SK-N-SH (cell line): ENCODE results near the gene FUT9. TPM values are rescaled to one million over a fixed set of nuclear protein-coding genes. Genes with fewer than 3 reads are reported as not detected.

Source experiments
- CTCF ChIA-PET: fragments of 300-600, 350-600 bp; formaldehyde crosslinking; extraction: SDS; loops from one replicate; lab custom pipeline; 2021; lab: Yijun Ruan, JAX
- POLR2A ChIA-PET: fragments of 350-600 bp; sonication (Branson Sonifier 250); formaldehyde crosslinking; extraction: SDS; loops from one replicate; lab custom pipeline; 2020; ENCODE audit warnings: antibody characterized with exemption, inconsistent platforms; lab: Yijun Ruan, JAX
- DNase-seq: peaks from one replicate; pipeline ENCODE4 v3.0.0; 2012
- H2AFZ ChIP-seq: fragments of 200-600 bp; sonication (generic); 2 replicates; pipeline ENCODE4 v1.8.1; 2016; ENCODE audit warnings: antibody characterized with exemption, mild to moderate bottlenecking, low read depth
- H3F3A ChIP-seq: fragments of 200-600 bp; sonication (generic); replicated peaks from 2 replicates; pipeline ENCODE3; 2016; ENCODE audit warnings: antibody characterized with exemption, mild to moderate bottlenecking; ENCODE audit not compliant: insufficient read depth
- H3K27ac ChIP-seq, 2 experiments: fragments of 200-500 bp in 1 of 2; fragments of 200-600 bp in 1 of 2; sonication (Bioruptor generic) in 1 of 2; sonication (generic), shearing (Covaris generic) in 1 of 2; 2 replicates each; pipeline versions ENCODE4 v1.5.1 to v1.6.1; 2014 to 2016; ENCODE audit warnings: low read depth in 2 of 2, inconsistent platforms in 1 of 2, low read length in 1 of 2, mild to moderate bottlenecking in 1 of 2, mixed read lengths in 1 of 2
- H3K27me3 ChIP-seq: fragments of 200-600 bp; sonication (generic), shearing (Covaris generic); 2 replicates; pipeline ENCODE4 v1.6.1; 2016; ENCODE audit warnings: mixed run types; ENCODE audit not compliant: insufficient read depth
- H3K36me3 ChIP-seq, 2 experiments: fragments of 200-500 bp in 1 of 2; fragments of 200-600 bp in 1 of 2; sonication (Bioruptor generic) in 1 of 2; sonication (generic) in 1 of 2; replicated peaks in 1 of 2; 2 replicates each; pipeline versions ENCODE3 to v1.5.1; 2014 to 2016; ENCODE audit warnings: low read length in 1 of 2, mild to moderate bottlenecking in 1 of 2; ENCODE audit not compliant: insufficient read depth in 2 of 2, control insufficient read depth in 1 of 2
- H3K4me1 ChIP-seq, 2 experiments: fragments of 200-500 bp in 1 of 2; fragments of 200-600 bp in 1 of 2; sonication (Bioruptor generic) in 1 of 2; sonication (generic), shearing (Covaris generic) in 1 of 2; 2 replicates each; pipeline versions ENCODE4 v1.5.1 to v1.6.1; 2014 to 2016; ENCODE audit warnings: low read depth in 1 of 2, low read length in 1 of 2, mixed run types in 1 of 2; ENCODE audit not compliant: insufficient read depth in 2 of 2, control insufficient read depth in 1 of 2
- H3K4me2 ChIP-seq: fragments of 200-600 bp; sonication (generic), shearing (Covaris generic); 2 replicates; pipeline ENCODE4 v1.6.1; 2017; ENCODE audit warnings: mixed run types
- H3K4me3 ChIP-seq, 2 experiments: fragments of 200-500 bp in 1 of 2; fragments of 200-600 bp in 1 of 2; sonication (Bioruptor generic) in 1 of 2; sonication (generic), shearing (Covaris generic) in 1 of 2; 2 replicates each; pipeline versions ENCODE4 v1.5.1 to v1.8.1; 2014 to 2016; ENCODE audit warnings: low read depth in 2 of 2, inconsistent platforms in 1 of 2, low read length in 1 of 2, mild to moderate bottlenecking in 1 of 2, mixed read lengths in 1 of 2, moderate library complexity in 1 of 2
- H3K79me2 ChIP-seq: fragments of 200-600 bp; sonication (generic); 2 replicates; pipeline ENCODE4 v1.8.1; 2017; ENCODE audit warnings: mild to moderate bottlenecking; ENCODE audit not compliant: insufficient read depth
- H3K9ac ChIP-seq: fragments of 200-600 bp; sonication (generic); 2 replicates; pipeline ENCODE4 v1.6.1; 2017; ENCODE audit warnings: mixed run types
- H3K9me2 ChIP-seq: fragments of 200-600 bp; sonication (generic); 2 replicates; pipeline ENCODE4 v1.6.1; 2017; ENCODE audit warnings: mixed run types
- H3K9me3 ChIP-seq: fragments of 200-600 bp; sonication (generic); 2 replicates; pipeline ENCODE4 v1.6.1; 2017; ENCODE audit warnings: mixed run types, mild to moderate bottlenecking, moderate library complexity
- H4K20me1 ChIP-seq: fragments of 200-600 bp; sonication (generic); 2 replicates; pipeline ENCODE4 v1.6.1; 2017; ENCODE audit warnings: mild to moderate bottlenecking, mixed run types; ENCODE audit not compliant: insufficient read depth
- EP300 ChIP-seq, 2 experiments: IDR thresholded peaks; 2 replicates each; pipeline versions ENCODE4 v1.4.0 to v1.6.1; 2012; ENCODE audit warnings: borderline replicate concordance in 1 of 2, low read depth in 1 of 2, low read length in 1 of 2
- EZH2phosphoT487 ChIP-seq: fragments of 200-600 bp; sonication (generic); IDR thresholded peaks from 2 replicates; pipeline ENCODE4 v1.6.1; 2017; ENCODE audit warnings: low read depth, mixed run types, mild to moderate bottlenecking, antibody characterized with exemption, moderate library complexity, borderline replicate concordance
- FOXJ3 ChIP-seq: sonication (generic); formaldehyde crosslinking; IDR thresholded peaks from 2 replicates; pipeline ENCODE4 v1.5.1; 2020; ENCODE audit warnings: mild to moderate bottlenecking, missing genetic modification reagents
- GATA2 ChIP-seq: sonication (generic); formaldehyde crosslinking; IDR thresholded peaks from 2 replicates; pipeline ENCODE4 v1.5.0; 2020; ENCODE audit warnings: mild to moderate bottlenecking, missing genetic modification reagents
- MAX ChIP-seq: IDR thresholded peaks from 2 replicates; pipeline ENCODE4 v1.4.0; 2012; ENCODE audit warnings: low read depth
- MXI1 ChIP-seq: IDR thresholded peaks from 2 replicates; pipeline ENCODE4 v1.6.1; 2012; ENCODE audit warnings: mild to moderate bottlenecking, low read depth, low read length, improper control_type of control experiment
- PBX3 ChIP-seq: IDR thresholded peaks from 2 replicates; pipeline ENCODE4; 2012
- POLR2AphosphoS5 ChIP-seq: IDR thresholded peaks from 2 replicates; pipeline ENCODE4 v1.6.1; 2012; ENCODE audit warnings: low read depth, low read length
- RCOR1 ChIP-seq: fragments of 150-350 bp; IDR thresholded peaks from 2 replicates; pipeline ENCODE4 v1.6.1; 2017; ENCODE audit warnings: antibody characterized with exemption, low read length
- SIN3A ChIP-seq: IDR thresholded peaks from 2 replicates; pipeline ENCODE4 v1.6.1; 2012; ENCODE audit warnings: low read depth, mild to moderate bottlenecking, low read length, moderate library complexity, borderline replicate concordance
- USF1 ChIP-seq: IDR thresholded peaks from 2 replicates; pipeline ENCODE4 v1.4.0; 2012; ENCODE audit warnings: low read depth, borderline replicate concordance
- USF2 ChIP-seq: fragments of 150-350 bp; IDR thresholded peaks from 2 replicates; pipeline ENCODE4 v1.6.1; 2017; ENCODE audit warnings: antibody characterized with exemption, low read length, low read depth, borderline replicate concordance
- YY1 ChIP-seq: IDR thresholded peaks from 2 replicates; pipeline ENCODE4 v1.4.0; 2012; ENCODE audit warnings: low read depth, mild to moderate bottlenecking
- ZBTB33 ChIP-seq: IDR thresholded peaks from 2 replicates; pipeline ENCODE4 v1.4.0; 2012; ENCODE audit warnings: low read depth, borderline replicate concordance
- WGBS: methylation state at CpG from one replicate; pipeline ENCODE4 v1.1.6; 2017; ENCODE audit warnings: low lambda C conversion rate; 5-methylcytosine and 5-hydroxymethylcytosine counted together
- polyA plus RNA-seq, 3 experiments: library from polyadenylated mRNA; depleted of rRNA; stranded (reverse); fragments of >200 nt; gene quantifications; 2 replicates each; pipeline ENCODE4 v1.2.3, GENCODE V29; 2012

FUT9 gene
- polyA plus RNA-seq, 1 of the 3 experiments (the other 2 are of a cell fraction), result under 0.01 TPM

- TF ChIP-seq ZBTB33 (no peak), PBX3 (no peak), MXI1 (no peak), YY1 (no peak), MAX (no peak), GATA2 (no peak), SIN3A (no peak), USF2 (no peak)
Measured at GRCh38 chr6:96151707-96152106, 135.9 kb downstream of the FUT9 start (continued).

GRCh38 chr6:96152114-96152708 lies 136.4 kb downstream of the FUT9 start:
- H3K4me1 ChIP-seq, result peaks cover 5 to 18% of the 10 kb centered on the region in 2 experiments; a peak in 3 of 4 replicates
- H3K27me3 ChIP-seq, result no peaks in the 10 kb centered on the region
- CTCF ChIA-PET, result no interaction called here
- peak overlapping the region in 1 of 2 experiments; percentile 72; a peak in 1 of 4 replicates for H3K27ac ChIP-seq
- no peaks in the 10 kb centered on the region for H3K79me2 ChIP-seq
- no peak overlapping the region for H3K4me2 ChIP-seq
- H4K20me1 ChIP-seq, result no peaks in the 10 kb centered on the region
- H3K9ac ChIP-seq, result no peak overlapping the region
- no peaks in the 10 kb centered on the region for H3K9me2 ChIP-seq
- TF ChIP-seq USF2, result no peak
- TF ChIP-seq FOXJ3 (CRISPR knock-in tag), result no peak
- TF ChIP-seq EP300 (IDR thresholded peaks at IDR 0.05; ENCODE audit: borderline replicate concordance in 1 of 2, low read depth in 1 of 2, low read length in 1 of 2), result peak in 1 of 2 experiments; percentile 50; a peak in 2 of 4 replicates
- 0 out of 2 replicates have a peak, but pooled peaks have one; percentile 17 for TF ChIP-seq POLR2AphosphoS5
- no peak for TF ChIP-seq EZH2phosphoT487
- TF ChIP-seq ZBTB33, result no peak
- TF ChIP-seq RCOR1, result peak; percentile 36; the same call in 1 of the 2 replicates
- no peak for TF ChIP-seq USF1
- no peak overlapping the region for H3K4me3 ChIP-seq
- WGBS, result 9% methylated on average over 3 of the region's 3 CpGs
- no peak overlapping the region for H2AFZ ChIP-seq
- POLR2A ChIA-PET, result no interaction called here
- DNase-seq, result peak; percentile 26
- H3K36me3 ChIP-seq, result no peaks in the 10 kb centered on the region
- no peaks in the 10 kb centered on the region for H3F3A ChIP-seq
- no peaks in the 10 kb centered on the region for H3K9me3 ChIP-seq
